CD4-positive, alpha-beta T cell treated with Interleukin-12 subunit alpha and Interleukin-12 subunit beta, for 1 hour (primary cell): ENCODE results near the gene TPMT.

Experiments used
- DNase-seq: peaks from one replicate; pipeline ENCODE4 v3.0.0-alpha.2; 2020

TPMT gene

DNA sequence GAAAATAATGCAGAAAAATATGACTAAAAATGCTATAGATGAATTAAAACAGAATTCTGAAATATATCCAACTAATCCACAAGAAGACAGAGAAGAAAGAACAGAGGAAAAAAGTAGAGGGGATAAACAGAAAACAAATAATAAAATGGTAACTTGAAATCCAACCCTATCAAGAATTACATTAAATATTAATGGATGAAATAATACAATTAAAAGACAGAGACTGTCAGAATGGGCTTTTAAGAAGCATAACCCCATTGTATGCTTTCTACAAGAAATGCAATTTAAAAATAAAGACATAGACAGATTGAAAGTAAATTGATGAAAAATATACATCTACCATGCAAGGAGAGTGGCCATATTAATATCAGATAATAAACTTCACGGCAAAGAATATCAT, 47.8 kb downstream of the TPMT start:
- DNase-seq = no peak

DNA sequence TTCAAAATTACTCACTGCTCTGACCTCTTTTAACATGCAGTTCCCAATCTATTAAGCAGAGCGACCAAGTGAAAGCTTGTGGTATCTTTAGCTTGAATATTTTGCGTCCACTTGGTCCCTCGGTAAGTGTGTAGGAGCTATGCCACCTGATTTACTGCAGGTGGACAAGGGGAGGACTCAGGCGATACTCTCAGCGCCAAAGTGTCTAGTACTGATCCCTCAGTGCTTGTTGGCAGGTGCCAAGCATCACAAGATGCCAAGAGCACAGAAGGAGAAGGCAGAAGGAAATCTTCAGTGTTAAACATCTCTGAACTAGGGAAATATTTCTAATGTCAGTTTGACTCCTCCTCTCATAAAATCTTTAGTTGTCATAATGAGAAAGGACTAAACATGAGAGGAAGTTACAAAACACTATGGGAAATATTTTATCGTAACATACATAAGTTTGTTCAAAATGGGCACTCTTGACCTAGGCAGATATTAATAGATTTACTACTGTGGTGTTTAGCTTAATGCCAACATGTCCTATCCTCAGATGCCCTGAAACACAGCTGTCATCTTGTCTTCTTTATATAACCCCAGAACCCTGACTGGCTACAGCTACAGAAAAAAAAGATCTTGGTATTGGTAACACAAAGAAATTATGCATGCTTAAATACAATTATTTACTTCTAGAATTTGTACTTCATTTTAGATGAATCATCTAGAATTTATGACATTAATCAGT, 51.9 kb downstream of the TPMT start:
- DNase-seq = no peak

DNA sequence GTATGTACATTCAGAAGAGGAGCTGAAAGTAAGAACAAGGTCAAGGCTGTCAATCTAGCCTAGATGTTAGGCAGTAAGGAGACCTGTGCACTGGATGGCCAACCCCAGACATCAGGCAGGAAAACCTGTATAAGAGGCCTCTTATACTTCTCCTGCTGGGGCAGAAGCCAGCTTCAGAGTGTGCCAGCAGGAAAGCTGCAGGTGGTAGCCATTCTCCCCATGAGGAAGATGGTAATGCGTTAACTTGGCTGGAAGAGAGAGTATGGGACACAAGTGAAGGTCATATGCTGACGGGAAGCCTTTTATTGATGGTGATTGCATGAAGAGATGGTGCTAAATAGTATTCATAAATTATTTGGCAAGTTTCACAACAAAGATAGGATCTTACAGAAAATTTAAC, 53.0 kb downstream of the TPMT start:
- no peak for DNase-seq

DNA sequence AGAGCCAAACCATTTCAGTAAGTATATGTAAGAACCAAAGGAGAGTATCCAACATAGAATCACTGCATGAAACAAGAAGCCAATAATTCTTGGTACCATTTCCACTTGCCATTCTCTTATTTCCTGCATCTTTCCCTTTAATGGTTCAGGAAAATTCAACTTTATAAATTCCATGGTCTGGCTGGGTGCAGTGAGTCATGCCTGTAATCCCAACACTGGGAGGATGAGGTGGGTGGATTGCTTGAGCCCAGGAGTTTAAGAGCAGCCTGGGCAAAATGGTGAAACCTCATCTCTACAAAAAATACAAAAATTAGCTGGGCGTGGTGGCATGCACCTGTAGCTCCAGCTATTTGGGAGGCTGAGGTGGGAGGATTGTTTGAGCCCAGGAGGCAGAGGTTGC, 53.6 kb downstream of the TPMT start:
- DNase-seq = no peak

DNA sequence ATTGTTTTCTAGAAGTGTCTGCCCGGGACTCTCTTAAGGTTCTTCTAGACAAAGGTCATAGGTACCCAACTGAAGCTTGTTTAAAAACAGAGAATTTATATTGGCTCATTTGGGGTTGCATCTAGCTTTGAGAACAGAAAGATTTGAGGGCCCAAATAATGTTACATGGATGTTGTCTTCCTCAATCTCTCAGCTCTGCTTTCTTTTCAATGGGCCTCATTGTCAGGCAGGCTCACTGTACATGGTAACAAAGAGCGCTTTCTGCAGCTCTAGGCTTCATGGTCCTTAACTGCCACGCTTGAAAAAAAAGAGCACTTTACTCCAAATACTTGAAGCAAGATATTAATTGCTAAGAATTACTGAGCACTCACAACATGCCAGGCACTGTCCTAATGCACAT, 54.6 kb downstream of the TPMT start:
- DNase-seq = no peak

DNA sequence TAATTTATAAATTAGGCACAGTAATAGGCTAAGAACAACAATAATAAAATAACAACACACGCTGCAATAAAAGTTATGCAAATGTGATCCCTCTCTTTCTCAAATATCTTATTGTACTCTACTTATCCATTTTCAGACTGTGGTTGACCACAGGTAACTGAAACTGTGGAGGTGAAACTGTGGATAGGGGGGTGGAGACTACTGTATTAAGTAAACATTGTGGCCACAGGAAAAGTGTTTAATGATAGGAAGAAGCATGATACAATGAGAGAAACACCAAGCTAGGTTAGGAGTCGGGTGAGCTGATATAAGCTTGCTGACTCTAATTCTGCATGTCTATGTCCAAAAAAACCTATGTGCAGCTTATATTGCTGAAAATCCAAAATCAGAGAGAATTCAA, 55.4 kb downstream of the TPMT start:
- no peak for DNase-seq

DNA sequence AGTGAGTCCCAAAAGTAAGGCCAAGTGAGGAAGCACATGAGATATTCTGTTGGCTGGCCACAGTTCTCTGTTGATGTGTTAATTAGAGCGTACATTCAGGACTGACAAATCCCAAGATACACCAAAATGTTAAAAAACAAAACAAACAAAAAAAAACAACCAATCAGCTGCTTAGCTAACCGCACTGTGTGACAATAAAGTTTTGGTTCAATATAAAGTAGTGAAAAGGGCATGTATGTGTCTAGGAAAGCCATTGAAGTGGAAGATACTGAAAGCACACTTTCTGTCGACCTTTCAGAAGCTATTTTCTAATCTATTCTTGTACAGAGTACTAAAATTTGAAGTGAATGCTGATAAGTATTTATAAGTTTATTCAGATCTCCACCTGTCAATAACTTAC, 58.5 kb downstream of the TPMT start:
- DNase-seq = no peak

DNA sequence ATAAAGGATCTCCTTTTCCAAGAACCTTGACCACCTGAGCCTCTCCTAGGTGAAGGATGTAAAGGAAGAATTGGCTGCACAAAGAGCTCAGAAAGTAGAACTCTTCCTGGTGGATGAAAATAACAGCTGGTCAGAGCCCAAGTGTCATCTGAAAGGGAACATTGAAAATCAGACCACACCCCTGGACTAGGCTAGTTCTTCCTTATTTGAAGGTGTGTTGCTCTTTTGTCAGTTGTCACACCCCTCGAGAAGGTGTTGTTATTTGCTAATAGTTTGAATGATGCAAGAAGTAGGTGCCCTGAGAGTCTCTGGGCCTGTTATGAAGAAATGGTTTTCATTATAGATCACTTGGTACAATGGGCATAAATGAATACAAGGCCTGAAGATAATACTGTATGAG, 63.5 kb downstream of the TPMT start:
- no peak for DNase-seq

DNA sequence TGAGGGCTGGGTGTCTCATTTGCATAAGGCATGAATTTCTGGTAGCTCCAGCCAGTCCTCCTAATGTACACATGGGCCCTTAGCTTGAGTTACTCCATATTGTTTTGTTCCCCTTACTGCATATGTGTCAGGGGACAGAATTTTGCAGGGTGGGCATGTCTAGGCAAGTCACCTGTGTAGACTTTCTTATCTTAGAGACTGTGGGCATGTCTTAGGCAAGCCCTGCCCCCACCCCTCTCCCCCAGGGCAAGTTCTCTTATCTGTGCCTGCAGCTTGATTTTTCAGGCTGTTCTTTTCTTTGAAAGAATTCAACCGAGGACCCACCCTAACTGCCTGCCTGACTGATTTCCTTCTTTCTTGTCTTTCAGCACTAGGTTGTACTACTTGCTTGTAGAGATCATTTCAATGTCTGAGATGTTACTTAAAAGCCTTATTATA, 64.5 kb downstream of the TPMT start:
- no peak for DNase-seq

DNA sequence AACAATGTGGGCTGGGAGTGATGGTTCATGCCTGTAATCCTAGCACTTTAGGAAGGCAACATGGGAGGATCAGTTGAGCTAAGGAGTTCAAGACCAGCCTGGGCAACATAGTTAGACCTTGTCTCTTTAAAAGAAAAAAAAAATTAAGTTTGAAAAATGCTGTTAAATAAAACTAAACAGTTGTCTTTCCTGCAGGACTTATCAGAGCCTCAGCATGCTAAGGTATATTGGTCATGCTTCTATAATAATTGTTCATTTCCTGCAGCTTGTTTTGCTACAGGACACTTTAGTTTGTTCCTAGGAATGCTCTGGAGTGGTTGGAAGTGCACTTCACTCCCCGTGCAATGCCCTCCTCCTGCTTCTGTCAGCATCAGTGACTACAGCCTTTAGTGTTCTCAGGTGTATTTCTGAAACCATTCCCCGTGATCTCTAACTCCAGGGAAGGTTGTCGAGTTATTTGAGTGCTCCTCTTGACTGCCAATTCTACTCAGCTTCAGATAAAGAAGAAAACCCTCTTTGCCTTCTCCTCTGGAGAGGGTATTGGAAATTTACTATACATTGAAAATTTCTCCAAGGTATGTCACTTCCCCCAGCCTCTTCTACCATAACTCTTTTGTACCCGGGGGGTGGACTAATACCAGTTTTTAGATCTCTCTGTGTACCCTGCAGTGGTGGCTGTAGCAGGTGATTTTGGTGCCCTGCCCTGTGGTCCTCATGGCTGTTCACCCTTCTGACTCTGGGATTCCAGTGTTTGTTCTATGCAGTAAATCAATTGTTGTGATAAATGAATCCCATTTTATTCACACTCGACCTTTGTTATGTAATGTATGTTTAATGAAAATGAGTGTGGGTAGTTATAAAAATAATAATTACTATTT, 66.2 kb downstream of the TPMT start:
- DNase-seq = no peak

DNA sequence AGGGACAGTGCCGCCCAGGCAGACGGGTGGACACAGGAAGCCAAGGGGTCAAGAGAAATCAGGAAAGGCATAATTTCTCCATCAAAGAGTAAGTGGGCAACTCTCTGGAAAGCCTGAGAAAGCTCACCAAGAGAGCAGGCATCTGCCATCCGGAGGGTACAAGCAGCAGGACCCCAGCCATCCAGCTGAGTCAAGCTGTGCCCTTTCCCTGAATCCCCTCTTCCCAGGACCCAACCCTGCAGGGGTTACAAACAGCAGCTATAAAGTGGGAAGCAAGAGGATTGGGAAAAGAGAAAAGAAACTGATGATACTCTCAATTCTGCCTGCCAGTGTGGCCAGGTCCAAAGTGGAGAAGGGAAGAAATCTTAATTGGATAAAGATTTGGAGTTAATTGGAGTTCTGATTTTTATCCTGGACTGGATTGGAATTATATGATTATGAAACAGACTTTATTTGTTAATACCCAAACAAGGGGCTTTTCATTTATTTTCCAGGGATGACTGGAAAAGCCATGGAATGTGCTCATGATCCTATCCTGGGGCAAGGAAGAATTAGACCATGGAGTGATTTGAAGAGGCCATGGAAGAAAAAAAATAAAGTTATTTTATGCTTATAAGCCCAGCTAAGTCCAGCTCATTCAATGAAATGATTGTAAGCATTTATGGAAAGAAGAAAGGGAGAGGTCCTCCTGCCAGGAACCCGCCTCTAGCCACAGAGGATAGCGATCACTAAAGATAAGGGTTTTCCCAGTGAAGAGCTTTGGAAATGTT, 67.3 kb downstream of the TPMT start:
- no peak for DNase-seq

DNA sequence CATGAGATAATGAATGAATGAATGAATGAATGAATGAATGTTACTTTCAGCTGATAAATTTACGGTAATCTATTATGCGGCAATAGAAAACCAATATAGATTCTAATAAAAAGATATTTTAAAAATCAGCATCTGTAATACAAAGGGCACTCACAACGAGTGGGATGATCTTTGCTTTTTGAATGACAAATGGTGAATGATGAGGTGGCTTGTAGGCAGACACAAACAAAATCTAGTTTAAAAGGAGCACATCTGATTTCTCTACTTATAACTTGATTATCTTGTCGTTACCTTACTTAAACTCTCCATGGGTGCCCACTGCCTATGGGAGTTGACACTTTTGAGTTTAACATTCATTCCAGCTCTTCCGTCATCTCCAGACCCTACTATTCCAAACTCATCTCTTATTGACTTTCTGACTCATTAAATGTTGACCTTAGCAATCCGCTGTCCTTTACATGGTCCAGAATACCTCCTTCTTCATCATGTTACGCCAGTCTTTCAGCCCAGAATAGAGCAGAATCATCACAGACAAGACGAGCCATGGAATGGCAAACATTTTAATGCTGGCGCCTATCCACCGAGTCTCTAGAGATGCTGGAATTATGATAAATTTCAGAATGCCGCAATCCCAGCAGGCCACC, 73.7 kb downstream of the TPMT start:
- no peak for DNase-seq

DNA sequence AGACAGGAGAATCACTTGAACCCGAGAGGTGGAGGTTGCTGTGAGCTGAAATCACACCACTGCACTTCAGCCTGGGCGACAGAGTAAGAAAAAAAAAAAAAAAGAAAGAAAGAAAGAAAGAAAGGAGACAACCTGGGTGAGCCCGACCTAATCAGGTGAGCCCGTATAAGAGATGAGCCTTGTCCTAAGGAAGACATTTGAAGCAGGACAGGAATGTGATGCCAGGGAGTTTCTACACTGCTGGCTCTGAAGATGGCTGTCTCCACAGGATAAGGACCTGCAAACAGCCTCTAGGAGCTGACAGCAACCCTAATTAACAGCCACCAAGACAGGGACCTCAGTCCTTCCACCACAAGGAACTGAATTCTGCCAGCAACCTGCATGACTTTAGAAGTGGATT, 74.3 kb downstream of the TPMT start:
- DNase-seq = no peak

DNA sequence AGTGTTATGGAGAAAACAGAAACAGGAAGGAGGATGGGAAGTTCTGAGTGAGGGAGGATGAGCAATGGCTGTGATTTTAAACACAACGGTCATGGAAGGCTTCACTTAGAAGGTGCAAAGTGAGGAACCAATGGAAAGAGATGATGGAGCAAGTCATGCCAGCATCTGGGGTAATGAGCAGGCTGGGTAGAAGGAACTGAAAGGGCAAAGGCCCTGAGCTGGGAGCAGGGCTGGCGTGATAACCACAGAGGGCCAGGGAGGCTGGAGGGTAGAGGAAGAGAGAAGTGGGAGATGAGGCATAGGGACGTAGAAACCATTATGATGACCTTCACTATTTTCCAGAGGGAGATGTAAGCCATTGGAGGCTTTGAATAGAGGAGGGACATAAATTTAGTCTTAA, 76.0 kb downstream of the TPMT start:
- DNase-seq = no peak
